HG03064 (cell line): ENCODE measurements around the gene RIN1.
"Not testable (repeated sequence)": the region's sequence is repeated elsewhere in the genome, so short reads cannot be mapped to it uniquely, and the experiment has no call there.

ENCODE experiments used
- ATAC-seq: cut with Tn5 transposase; IDR thresholded peaks from one replicate; pipeline ENCODE4 v1.9.1; 2021; ENCODE audit warnings: low read depth; ENCODE audit not compliant: unreplicated experiment

The RIN1 gene

DNA sequence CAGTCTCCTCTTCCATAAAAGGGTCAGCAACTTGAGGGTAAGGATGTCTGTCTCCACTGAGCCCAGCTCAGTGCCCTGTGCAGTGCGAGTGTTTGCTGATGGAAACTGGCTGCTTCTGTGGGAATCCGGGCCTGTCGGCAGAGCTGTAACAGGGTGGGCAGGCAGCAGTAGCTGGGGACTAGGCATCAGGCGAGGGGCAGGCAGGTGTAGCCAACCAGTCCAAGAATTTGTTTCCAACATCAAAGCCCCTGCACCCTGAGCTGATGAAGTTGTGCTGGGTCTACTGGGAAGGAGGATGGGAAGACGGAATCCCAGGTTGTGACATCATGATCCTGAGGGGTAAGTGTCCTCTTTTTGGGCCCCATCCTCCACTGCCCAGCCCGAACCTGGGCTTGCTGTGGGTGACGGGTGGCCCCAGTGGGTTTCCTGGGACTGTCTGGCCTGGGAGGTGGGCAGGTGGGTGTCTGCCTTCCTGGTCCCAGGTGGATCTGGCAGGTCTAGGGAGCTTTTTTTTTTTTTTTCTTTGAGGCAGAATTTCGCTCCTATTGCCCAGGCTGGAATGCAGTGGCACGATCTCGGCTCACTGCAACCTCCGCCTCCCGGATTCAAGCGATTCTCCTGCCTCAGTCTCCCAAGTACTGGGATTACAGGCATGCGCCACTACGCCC lies 24.3 kb upstream of the RIN1 start:
- no peak for ATAC-seq

DNA sequence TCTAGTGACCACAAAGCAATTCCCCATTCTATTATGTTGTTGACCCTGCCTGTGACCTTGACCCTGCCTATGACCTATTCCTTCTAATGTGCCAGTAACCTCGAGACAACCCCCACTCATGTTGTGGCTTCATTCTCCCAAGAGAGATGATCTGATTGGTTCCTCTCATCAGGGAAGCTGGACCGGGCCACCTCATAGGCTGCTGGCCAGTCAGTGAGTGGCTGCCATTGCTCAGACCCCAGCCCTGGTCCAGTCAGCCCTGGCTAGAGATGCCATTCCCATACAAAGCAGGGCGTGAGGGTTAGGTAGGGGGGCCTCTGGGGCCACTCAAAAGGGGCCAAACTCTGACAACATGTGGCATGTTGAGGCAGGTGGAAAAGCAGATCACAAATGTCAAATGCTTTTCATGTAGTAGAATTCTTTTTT lies 23.4 kb upstream of the RIN1 start:
- ATAC-seq = no peak

DNA sequence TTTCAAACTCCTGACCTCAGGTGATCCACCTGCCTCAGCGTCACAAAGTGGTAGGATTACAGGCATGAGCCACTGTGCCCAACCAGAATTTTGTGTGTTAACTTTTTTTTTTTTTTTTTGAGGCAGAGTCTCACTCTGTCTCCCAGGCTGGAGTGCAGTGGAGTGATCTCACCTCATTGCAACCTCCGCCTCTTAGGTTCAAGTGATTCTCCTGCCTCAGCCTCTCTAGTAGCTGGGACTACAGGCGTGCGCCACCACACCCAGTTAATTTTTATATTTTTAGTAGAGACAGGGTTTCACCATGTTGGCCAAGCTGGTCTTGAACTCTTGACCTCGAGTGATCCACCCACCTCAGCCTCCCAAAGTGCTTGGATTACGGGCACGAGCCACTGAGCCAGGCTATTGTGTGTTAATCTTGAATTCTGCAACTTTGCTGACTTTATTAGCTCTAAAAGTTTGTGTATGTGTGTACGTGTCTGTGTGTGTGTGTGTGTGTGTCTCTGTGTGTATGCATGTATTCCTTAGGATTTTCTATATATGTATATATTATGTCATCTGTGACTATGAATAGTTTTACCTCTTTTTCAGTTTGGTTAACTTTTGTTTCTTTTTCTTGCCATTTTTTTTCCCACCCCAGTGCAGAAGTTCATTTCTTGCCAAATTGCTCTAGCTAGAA lies 14.5 kb upstream of the RIN1 start:
- ATAC-seq = not testable (repeated sequence)

DNA sequence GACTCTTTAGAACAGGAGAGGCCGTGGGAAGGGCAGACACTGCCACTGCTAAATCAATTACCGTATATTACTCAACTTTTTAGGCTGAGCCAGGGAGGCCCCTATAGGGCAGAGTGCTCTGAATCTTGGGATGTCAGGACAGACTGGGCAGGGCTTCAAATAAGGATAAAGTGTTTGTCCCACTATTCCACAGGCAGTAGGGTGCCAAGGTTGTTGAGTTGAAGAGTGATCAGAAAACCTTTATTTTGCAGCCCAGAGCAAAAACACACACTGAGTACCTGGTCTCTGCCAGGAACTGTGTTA lies 12.8 kb upstream of the RIN1 start:
- no peak for ATAC-seq

DNA sequence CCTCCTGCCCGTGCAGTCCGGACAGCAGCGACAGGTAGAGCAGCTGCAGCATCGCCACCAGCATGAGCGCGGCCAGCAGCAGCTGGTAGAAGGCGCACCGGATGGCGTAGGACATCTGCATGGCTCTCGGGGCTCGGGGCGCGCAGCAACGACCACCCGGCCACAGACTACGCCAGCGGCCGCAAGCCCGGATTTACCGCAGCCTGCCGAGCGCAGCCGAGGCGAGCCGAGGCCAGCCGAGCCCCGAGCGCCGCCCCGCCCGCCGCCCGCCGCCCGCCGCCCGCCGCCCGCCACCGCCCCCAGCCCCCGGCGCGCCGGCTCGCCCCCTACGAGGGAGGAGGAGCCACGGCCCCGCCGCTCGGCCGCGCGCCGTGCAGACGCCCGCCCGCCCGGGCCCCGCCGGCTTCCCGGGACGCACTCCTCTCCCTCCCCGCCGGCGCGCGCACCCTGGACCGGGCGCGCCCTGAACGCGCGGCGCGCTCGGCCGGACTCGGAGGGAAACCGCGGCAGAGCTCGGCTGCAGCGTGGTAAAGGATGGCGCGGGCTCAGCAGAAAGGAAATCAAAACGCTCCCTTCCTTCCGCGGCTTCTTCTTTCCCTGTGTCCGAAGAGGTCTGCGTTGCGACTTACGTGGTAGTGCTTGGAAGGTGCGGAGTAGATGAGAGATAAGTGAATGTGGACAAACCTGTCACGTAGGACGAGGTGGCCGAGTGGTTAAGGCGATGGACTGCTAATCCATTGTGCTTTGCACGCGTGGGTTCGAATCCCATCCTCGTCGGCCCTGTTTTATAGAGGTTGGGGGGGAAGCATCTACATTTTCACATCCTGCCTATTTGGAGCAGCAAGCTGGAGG lies 11.4 kb upstream of the RIN1 start, which contains the start of gene B4GAT1:
TSS of gene B4GAT1 (minus strand) at position 205 of the 852 bp plus-strand sequence. CDS start at position 121, 84 bp downstream.
- no peak for ATAC-seq

DNA sequence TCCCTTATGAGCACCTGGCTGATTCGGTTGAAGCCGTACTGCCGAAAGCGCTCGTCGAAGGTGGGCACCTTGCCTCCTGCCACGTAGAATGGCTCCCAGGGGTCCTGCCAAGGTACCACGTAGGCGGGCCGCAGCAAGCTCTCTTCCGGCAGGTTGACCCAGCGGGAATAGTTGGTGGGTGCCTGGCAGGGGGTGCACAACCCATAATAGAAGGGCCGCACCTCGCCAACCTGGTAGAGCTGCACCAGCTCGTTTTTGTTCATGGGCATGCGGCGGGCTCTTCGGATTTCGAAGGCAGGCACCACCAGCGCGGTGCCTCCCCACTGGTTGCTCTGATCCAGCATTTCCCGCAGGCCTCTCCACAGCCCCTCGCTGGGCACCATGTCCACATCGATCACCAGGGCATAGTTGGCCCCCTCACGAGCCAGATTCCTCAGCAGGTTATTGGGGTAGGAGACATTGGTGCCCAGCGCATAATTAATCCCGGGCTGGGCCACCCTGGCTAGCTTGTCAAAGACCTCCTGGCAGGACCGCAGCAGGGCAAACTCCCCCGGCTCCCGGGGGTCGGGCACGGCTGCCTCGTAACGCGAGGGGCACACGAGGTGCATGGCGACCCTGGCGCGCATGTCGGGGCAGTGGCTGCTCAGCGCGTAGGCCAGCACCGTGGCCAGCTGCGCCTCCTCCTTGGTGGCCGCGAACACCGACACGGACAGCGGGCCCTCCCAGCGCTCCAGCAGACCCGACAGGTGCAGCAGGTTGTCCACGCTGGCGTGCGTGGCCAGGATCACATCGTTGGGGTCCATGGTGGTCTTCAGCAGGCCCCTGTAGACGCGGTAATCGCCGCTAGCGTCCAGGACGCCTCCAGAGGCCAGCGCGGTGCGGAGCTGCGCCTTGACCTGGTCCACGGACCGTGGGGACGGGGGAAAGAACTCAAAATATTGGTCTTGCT lies 10.5 kb upstream of the RIN1 start:
- ATAC-seq = no peak

DNA sequence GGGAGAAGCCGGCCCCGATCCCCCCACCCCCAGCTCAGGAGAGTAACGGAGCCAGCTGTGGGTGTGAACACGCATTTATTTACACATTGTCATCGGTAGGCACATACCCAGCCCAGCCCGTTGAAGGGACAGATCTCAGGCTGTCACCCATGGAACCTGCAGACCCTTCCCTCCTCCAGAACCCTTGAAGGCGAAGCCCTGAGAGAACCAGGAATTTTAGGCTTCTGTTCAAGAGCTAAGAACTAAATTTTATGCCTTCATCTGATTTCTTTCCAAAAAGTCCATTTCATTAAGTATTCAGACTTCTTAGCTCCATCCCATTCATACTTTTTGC lies 9.0 kb upstream of the RIN1 start:
- ATAC-seq = no peak

DNA sequence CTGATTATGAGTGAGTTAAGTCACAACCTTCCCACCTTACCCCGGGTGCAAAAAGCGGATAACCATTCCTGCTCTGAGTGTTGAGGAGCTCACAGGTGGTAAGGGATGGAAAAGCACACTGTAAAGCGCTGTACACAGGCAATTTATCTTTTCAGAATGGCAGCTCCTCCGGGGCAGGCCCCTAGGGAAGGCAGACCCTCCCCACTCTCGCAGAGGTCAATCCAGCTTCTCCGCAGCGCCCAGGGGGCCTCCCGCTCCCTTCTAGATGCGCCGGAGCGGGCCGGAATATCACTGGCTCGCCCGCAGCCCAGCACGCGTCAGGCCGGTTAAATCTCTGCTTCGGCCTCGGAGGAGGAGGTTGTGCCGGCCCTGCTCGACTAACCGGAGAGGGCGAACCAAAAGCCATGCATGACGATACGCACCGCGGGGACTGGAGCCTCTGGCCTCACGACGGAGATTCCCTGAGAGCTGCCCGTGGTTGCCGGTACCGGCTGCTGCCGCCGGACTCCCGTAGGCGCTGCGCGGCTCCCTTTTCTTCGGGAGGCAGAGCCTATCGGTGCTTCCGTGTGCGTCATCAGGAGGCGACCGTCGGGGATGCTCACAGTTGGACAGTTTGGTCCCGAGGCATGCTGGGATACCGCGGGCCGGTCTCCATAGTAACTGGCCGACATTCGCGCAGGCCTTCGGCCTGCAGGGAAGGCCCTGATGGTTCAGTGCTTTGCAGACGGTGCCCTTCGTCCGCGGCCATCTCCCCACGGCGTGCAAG lies 8.5 kb upstream of the RIN1 start, which contains the start of gene BRMS1:
TSS of gene BRMS1 (minus strand) at position 555 of the 766 bp plus-strand sequence. CDS start 2,870 bp downstream, outside the sequence.
- no peak for ATAC-seq

DNA sequence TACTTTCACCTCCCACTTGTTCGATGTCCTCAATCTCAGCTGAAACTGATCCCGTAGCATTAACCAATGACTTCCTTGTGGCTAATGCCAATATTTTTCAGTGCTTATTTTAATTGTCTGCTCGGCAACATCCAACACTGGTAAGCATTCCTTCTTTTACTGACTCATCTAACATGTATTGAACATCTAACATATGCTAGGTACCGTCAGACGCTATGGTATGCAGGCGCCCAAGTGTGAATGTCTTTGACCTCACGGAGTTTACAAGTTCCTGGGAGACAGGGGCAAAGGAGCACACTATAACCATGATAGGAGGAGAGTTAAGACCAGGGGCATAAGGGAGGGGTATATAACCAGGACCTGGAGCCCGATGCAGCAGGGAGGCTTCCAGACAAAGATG lies 6.9 kb upstream of the RIN1 start:
- ATAC-seq = no peak

DNA sequence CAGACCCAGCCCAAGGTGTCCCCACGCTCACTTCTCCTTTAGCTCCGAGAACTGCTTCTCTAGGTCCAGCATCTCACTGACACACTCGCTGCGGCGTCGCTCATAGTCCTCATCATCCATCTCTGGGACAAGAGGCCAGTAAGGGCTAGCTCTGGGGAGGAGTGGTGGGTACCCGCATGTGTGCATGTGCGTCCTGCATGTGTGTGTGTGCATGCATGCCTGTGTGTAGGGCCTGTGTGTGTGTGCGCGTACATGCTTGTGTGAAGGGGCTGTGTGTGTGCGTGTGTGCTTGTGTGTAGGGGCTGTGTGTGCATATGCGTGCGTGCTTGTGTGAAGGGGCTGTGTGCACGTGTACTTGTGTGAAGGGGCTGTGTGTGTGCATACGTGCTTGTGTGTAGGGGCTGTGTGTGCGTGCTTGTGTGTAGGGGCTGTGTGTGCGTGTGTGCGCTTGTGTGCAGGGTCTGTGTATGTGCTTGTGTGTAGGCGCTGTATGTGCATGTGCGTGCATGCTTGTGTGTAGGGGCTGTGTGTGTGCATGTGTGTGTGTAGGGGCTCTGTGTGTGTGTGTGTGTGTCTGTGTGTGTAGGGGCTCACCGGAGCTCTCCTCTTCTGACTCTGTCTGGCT lies 5.4 kb upstream of the RIN1 start:
- no peak for ATAC-seq

DNA sequence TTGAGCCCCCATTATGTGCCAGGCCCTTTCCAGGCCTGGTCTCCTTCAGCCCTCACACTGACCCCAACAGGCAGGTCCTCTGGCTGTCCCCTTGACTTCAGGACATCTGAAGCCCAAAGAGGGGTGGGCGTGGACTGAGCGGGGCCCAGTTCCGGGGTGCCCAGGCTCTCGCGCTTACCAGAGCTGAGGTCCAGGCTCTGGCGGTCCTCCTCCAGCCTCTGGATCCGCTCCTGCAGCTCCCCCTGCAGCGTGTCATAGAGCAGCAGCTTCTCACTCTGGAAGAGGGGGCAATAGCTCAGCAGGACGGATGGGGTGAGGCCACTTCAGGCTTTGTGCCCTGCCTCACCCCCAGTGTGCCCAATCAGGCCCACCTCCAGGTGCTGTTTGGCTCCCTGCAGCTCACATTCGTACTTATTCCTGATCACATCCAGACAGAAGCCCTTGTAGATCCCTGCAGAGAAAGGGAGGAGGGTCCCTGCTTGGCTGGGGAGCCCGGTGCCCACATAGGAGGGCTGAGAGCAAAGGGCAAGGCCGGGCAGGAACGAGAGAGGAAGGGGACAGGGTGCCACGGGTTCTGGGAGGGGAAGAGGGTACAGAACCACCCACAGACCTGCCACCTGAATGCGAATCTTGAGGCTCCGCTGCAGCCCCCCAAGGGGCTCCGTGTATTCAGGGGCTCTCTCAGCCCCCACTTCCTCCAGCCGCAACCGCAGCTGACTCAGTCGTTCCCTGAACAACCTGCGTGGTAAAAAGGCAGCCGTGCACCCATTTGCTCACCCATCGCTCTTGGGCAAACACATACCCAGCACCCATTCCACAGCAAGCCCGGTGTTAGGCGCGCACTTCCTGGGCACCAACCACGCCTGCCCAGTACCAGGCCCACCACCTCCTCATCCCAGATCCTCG lies 4.6 kb upstream of the RIN1 start:
- ATAC-seq = no peak

DNA sequence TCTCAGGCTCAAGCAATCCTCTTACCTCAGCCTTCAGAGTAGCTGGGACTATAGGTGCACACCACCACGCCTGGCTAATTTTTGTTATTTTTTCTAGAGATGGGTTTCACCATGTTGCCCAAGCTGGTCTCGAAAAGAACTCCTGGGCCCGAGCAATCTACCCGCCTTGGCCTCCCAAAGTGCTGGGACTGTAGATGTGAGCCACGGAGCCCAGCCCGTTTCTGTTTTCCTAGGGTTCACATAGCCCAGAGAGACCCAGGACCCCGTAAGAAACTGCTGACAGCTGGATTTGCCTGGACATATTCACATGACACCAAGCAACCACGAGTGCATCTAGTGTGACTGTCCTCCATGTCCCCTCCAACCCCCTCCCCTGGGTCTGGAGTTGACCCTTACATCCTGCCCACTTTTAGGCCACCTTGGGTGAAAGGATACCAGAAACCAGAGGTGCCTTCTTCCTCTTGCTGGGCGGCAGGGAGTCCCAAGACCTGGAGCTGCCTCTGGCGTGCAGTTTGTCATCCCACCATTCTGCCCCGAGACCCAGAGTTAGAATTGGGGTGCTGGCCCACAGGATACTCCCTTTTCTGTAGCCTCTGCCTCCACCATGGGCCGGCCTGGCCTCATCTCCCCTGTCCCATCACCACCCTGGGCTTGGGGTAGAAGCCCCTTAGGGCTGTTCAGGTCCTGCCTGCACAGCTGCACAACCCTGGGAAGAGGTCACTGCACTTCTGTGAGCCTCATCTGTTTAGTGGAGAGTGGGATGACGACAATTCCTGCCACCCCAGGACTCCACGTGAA lies 3.7 kb upstream of the RIN1 start:
- ATAC-seq = no peak

DNA sequence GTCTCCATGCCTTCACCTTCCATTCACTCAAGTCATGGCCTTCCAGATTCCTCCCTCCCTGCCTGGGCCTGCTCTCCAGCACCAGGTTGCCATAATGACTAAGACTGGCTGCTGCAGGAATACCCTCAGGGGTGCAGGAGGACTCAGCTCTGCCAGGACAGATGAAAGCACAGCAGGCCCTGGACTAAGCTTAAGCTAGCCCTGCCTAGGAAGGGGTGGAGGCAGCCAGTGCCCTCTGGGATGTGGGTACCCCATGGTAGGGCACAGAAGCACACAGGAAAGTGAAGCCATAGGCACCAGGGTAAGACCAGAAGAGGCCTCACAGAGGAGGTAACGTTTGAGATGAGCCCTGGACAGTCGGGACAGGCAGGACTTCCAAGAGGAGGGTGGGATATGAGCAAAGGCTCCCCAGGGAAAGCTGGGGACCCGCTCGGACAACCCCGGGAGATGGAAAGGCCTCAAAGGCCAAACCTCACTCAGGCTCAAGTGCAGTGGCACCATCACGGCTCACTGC lies 3.0 kb upstream of the RIN1 start:
- ATAC-seq = no peak

DNA sequence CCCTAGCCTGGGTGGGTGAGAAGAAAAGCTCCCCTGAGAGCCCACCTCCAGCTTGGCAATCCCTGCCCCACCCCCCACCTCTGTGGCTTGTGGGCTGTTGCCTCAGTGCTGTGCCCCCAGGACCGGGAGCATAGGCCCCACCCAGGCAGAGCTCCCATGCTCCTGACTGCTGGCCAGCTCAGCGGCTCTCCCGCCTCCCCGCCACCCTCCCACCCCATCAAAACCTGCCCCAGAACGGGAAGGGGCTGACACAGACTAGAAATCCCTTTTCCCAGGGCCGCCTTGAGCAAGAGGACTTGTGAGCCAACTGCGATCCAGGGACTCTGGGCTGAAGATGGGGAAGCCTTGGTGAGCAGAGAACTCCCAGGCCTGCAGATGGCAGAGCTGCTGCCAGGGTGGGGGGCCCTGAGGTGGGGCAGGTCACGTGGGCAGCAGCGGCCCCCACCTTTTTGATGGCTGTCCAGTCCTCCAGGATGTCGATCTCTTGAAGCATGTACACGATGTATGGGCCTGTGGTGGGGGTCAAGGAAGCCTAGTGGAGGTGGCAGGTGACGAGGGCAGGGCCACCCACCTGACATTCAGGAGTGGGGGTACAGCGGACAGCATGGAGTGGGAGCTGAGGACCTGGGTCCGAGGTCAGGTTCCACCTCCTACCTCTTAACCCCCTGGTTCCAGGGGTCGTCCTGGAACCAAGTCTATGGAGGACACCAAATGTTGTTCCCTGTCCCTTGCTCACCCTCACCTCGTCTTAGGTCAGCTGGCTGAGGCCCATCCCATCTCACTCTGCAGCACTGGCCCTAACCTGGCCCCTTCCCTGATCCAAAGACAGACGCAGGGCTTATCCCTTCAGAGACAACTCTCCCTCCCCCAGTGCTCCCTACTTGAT lies 2.3 kb upstream of the RIN1 start:
- no peak for ATAC-seq

DNA sequence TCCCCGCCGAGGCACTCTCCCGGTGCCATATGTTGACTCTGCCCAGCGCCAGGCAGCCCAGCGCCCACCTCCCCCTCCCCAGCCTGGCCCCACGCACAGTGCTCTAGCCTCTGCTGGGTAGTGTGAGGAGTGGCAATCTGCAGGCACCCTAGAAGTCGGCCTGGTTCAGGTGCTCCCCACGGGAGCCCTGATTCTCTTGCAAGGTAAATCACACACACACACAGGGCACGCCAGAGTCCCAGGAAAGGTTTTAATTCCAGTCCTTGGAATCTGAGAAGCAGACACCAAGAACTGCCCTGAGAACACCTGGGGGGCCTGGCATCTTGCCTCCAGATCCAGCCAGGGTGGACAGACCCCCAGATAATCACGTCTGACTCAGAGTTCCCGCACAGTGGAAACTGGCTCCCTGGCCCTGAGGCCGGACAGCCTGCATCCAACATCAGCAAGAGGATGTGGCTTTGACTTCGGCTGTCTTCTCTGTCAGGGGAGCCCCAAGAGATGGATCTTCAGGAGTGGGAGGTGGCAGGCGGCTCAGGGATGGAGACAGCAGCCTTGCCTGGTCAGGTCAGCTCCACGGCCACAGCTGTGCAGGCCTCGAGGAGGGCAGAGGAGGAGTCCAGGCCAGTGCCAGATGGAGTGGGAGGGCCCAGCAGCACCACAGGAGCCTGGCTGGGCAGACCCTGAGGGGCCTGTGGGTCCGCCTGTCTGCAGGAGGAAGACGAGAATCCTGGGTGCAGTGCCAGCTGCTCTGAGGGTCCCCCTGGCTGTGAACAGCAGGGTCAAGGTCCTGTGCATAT lies 1.1 kb upstream of the RIN1 start:
- ATAC-seq = no peak
